Astrocyte (in vitro differentiated cells and primary cell): Measurements from ENCODE around the gene RDH5.
"Not testable (repeated sequence)": the region's sequence is repeated elsewhere in the genome, so short reads cannot be mapped to it uniquely, and the experiment has no call there.

Source experiments
- CTCF ChIP-seq: IDR thresholded peaks from 2 replicates; pipeline ENCODE4 v1.5.1; 2011; ENCODE audit warnings: low read depth, mild to moderate bottlenecking, inconsistent platforms, low read length, moderate library complexity; ENCODE audit not compliant: insufficient read depth
- EZH2 ChIP-seq: IDR thresholded peaks from 2 replicates; pipeline ENCODE4 v1.6.1; 2012; ENCODE audit warnings: mild to moderate bottlenecking, low read length, inconsistent platforms; ENCODE audit not compliant: insufficient read depth

GRCh38 chr12:55758575-55758974, 38.4 kb downstream of the RDH5 start:
- not testable (repeated sequence) for TF ChIP-seq CTCF, EZH2
